ENCODE measurements around the gene PCNX3. TPM values are rescaled to one million over a fixed set of nuclear protein-coding genes. Genes with fewer than 3 reads are reported as not detected.

Gene PCNX3
- total RNA-seq, 1 donor from 2014 or later: 45.6 TPM

DNA sequence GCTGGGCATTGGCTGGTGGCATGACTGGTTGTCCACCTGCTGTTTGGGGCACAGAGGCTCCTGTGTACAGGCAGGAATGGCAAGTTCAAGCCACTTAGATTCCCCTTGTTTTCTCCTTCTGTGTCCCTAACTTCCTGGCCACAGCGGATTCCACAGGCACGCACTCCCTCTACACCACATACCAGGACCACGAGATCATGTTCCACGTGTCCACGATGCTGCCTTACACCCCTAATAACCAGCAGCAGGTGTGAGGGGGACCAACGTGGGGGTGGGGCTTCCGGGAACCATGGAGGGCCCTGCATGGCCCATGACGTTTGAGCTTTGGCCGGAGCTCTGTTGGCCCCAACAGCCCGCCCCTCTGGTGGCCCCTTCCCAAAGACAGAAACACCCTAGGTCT lies 30.1 kb downstream of the PCNX3 start:
- Histone ChIP-seq H3K27ac (ENCODE audit: low read depth, low read length) (no peak overlapping the region), H3K79me2 (ENCODE audit: insufficient read depth, low read length) (peaks cover 3% of the 10 kb centered on the region), H3K4me2 (ENCODE audit: low read length) (peak overlapping the region; percentile 45), H3K36me3 (ENCODE audit: insufficient read depth, low read length) (no peaks in the 10 kb centered on the region), H3K9ac (ENCODE audit: low read length) (no peak overlapping the region), H4K20me1 (ENCODE audit: insufficient read depth, low read length) (peaks cover 9% of the 10 kb centered on the region), H3K27me3 (ENCODE audit: insufficient read depth, low read length) (no peaks in the 10 kb centered on the region), H3K4me1 (ENCODE audit: insufficient read depth, low read length) (peaks cover 12% of the 10 kb centered on the region), H2AFZ (ENCODE audit: low read depth, low read length) (no peak overlapping the region), H3K4me3 (ENCODE audit: insufficient read depth, low read depth, low read length) (no peak overlapping the region), H3K9me3 (ENCODE audit: insufficient read depth, low read depth, low read length) (no peaks in the 10 kb centered on the region)
- FAIRE-seq: no peak
- DNase-seq (ENCODE audit: low read depth): peak; percentile 65
- Mint-ChIP-seq H3K36me3 (ENCODE audit: low read depth, unreplicated experiment) (peaks cover 16% of the 10 kb centered on the region), H3K27ac (ENCODE audit: unreplicated experiment) (no peak overlapping the region), H3K27me3 (ENCODE audit: low read depth, unreplicated experiment) (no peaks in the 10 kb centered on the region), H3K4me1 (ENCODE audit: low read depth, unreplicated experiment) (peaks cover 17% of the 10 kb centered on the region), H3K4me3 (ENCODE audit: unreplicated experiment) (no peak overlapping the region), H3K9me3 (ENCODE audit: unreplicated experiment) (peaks cover 3% of the 10 kb centered on the region)
- TF ChIP-seq, protein P1, sequence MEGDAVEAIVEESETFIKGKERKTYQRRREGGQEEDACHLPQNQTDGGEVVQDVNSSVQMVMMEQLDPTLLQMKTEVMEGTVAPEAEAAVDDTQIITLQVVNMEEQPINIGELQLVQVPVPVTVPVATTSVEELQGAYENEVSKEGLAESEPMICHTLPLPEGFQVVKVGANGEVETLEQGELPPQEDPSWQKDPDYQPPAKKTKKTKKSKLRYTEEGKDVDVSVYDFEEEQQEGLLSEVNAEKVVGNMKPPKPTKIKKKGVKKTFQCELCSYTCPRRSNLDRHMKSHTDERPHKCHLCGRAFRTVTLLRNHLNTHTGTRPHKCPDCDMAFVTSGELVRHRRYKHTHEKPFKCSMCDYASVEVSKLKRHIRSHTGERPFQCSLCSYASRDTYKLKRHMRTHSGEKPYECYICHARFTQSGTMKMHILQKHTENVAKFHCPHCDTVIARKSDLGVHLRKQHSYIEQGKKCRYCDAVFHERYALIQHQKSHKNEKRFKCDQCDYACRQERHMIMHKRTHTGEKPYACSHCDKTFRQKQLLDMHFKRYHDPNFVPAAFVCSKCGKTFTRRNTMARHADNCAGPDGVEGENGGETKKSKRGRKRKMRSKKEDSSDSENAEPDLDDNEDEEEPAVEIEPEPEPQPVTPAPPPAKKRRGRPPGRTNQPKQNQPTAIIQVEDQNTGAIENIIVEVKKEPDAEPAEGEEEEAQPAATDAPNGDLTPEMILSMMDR (IDR thresholded peaks at IDR 0.05; ENCODE audit: insufficient read depth, low read depth, low read length): no peak
- no peak for TF ChIP-seq EZH2 (IDR thresholded peaks at IDR 0.05; ENCODE audit: insufficient read depth, low read length)

DNA sequence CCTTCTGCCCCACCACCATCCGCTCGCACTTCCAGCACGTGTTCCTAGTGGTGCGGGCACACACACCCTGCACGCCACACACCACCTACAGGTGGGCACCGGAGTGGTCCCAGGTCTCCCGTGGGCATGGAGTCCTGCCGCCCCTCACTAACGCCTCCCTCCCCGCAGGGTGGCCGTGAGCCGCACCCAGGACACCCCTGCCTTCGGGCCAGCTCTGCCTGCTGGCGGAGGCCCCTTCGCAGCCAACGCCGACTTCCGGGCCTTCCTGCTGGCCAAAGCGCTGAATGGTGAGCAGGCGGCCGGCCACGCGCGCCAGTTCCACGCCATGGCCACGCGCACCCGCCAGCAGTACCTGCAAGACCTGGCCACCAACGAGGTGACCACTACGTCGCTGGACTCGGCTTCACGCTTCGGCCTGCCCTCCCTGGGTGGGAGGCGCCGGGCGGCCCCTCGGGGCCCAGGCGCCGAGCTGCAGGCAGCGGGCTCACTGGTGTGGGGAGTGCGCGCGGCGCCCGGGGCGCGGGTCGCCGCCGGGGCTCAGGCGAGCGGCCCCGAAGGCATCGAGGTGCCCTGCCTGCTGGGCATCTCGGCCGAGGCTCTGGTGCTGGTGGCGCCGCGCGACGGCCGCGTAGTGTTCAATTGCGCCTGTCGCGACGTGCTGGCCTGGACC lies 30.8 kb downstream of the PCNX3 start:
- Histone ChIP-seq H4K20me1 (ENCODE audit: insufficient read depth, low read length) (peaks cover 5% of the 10 kb centered on the region), H3K27ac (ENCODE audit: low read depth, low read length) (no peak overlapping the region), H3K27me3 (ENCODE audit: insufficient read depth, low read length) (no peaks in the 10 kb centered on the region), H3K9ac (ENCODE audit: low read length) (no peak overlapping the region), H3K4me2 (ENCODE audit: low read length) (peak overlapping the region; percentile 74), H2AFZ (ENCODE audit: low read depth, low read length) (peak overlapping the region; percentile 75), H3K4me3 (ENCODE audit: insufficient read depth, low read depth, low read length) (peak overlapping the region; percentile 24), H3K36me3 (ENCODE audit: insufficient read depth, low read length) (no peaks in the 10 kb centered on the region), H3K4me1 (ENCODE audit: insufficient read depth, low read length) (peaks cover 12% of the 10 kb centered on the region), H3K79me2 (ENCODE audit: insufficient read depth, low read length) (peaks cover 3% of the 10 kb centered on the region), H3K9me3 (ENCODE audit: insufficient read depth, low read depth, low read length) (no peaks in the 10 kb centered on the region)
- Mint-ChIP-seq H3K27ac (ENCODE audit: unreplicated experiment) (no peak overlapping the region), H3K27me3 (ENCODE audit: low read depth, unreplicated experiment) (no peaks in the 10 kb centered on the region), H3K9me3 (ENCODE audit: unreplicated experiment) (peaks cover 3% of the 10 kb centered on the region), H3K36me3 (ENCODE audit: low read depth, unreplicated experiment) (peaks cover 15% of the 10 kb centered on the region), H3K4me1 (ENCODE audit: low read depth, unreplicated experiment) (peaks cover 17% of the 10 kb centered on the region), H3K4me3 (ENCODE audit: unreplicated experiment) (no peak overlapping the region)
- DNase-seq (ENCODE audit: low read depth): no peak
- TF ChIP-seq, protein P1 (IDR thresholded peaks at IDR 0.05; ENCODE audit: insufficient read depth, low read depth, low read length): no peak
- TF ChIP-seq EZH2 (IDR thresholded peaks at IDR 0.05; ENCODE audit: insufficient read depth, low read length): no peak
- FAIRE-seq: no peak
